ENCODE data around the gene C4BPA.

Gene C4BPA

GRCh38 chr1:207077470-207078377 is 26.3 kb upstream of the C4BPA start:
- DNase-seq, result peak; percentile 82

- no peak for DNase-seq
These were observed 25.4 kb upstream of the C4BPA start for GRCh38 chr1:207078578-207079132.

- no peak for DNase-seq
These were observed 24.3 kb upstream of the C4BPA start for GRCh38 chr1:207079706-207080241.

GRCh38 chr1:207081088-207081487 is 22.9 kb upstream of the C4BPA start:
- DNase-seq, result no peak

- no peak for DNase-seq
These were observed 22.2 kb upstream of the C4BPA start for GRCh38 chr1:207081806-207082205.

- DNase-seq, result no peak
These were observed 19.8 kb upstream of the C4BPA start for GRCh38 chr1:207084232-207084631.

- peak; percentile 75 for DNase-seq
These were observed 19.3 kb upstream of the C4BPA start for GRCh38 chr1:207084701-207085180.

- DNase-seq, result no peak
These were observed 18.1 kb upstream of the C4BPA start for GRCh38 chr1:207085887-207086286.

- DNase-seq, result no peak
These were observed 15.9 kb upstream of the C4BPA start for GRCh38 chr1:207088161-207088560.

- no peak for DNase-seq
These were observed 15.1 kb upstream of the C4BPA start, which contains the start of gene C4BPB for GRCh38 chr1:207088701-207089626. Gene C4BPB, plus strand, starts transcription at chr1:207088860. Its CDS starts 672 bp downstream, at chr1:207089532.

- DNase-seq, result no peak
These were observed 14.2 kb upstream of the C4BPA start for GRCh38 chr1:207089627-207090355.

GRCh38 chr1:207091200-207091908 is 12.7 kb upstream of the C4BPA start:
- no peak for DNase-seq

GRCh38 chr1:207093944-207094343 is 10.1 kb upstream of the C4BPA start:
- no peak for DNase-seq

- DNase-seq, result no peak
These were observed 6.1 kb upstream of the C4BPA start for GRCh38 chr1:207097871-207098324.

- DNase-seq, result no peak
These were observed 2.3 kb upstream of the C4BPA start for GRCh38 chr1:207101720-207102119.

GRCh38 chr1:207102146-207102545 is 1.9 kb upstream of the C4BPA start:
- DNase-seq, result no peak

GRCh38 chr1:207102659-207103058 is 1.4 kb upstream of the C4BPA start:
- no peak for DNase-seq

GRCh38 chr1:207109004-207109403 is 5.0 kb downstream of the C4BPA start:
- no peak for DNase-seq

- DNase-seq, result no peak
These were observed 8.7 kb downstream of the C4BPA start for GRCh38 chr1:207112616-207113296.

- DNase-seq, result no peak
These were observed 11.2 kb downstream of the C4BPA start for GRCh38 chr1:207115269-207115668.

GRCh38 chr1:207124389-207124788 is 20.4 kb downstream of the C4BPA start:
- no peak for DNase-seq
